Epithelial cell of esophagus (primary cell): ENCODE data around the gene IL13.

Source experiments
- DNase-seq: peaks from one replicate; pipeline ENCODE4 v3.0.0; 2010; ENCODE audit warnings: low read depth
- H3K4me3 ChIP-seq: 2 replicates; pipeline ENCODE4 v1.5.1; 2011; ENCODE audit warnings: mild to moderate bottlenecking, low read length, control low read depth
- TF ChIP-seq, protein P1 (sequence below): IDR thresholded peaks from 2 replicates; pipeline ENCODE4 v1.5.1; 2011; ENCODE audit warnings: low read depth, mild to moderate bottlenecking, low read length, control low read depth, inconsistent platforms; ENCODE audit not compliant: insufficient read depth; ENCODE audit errors: missing control alignments

IL13 gene

DNA sequence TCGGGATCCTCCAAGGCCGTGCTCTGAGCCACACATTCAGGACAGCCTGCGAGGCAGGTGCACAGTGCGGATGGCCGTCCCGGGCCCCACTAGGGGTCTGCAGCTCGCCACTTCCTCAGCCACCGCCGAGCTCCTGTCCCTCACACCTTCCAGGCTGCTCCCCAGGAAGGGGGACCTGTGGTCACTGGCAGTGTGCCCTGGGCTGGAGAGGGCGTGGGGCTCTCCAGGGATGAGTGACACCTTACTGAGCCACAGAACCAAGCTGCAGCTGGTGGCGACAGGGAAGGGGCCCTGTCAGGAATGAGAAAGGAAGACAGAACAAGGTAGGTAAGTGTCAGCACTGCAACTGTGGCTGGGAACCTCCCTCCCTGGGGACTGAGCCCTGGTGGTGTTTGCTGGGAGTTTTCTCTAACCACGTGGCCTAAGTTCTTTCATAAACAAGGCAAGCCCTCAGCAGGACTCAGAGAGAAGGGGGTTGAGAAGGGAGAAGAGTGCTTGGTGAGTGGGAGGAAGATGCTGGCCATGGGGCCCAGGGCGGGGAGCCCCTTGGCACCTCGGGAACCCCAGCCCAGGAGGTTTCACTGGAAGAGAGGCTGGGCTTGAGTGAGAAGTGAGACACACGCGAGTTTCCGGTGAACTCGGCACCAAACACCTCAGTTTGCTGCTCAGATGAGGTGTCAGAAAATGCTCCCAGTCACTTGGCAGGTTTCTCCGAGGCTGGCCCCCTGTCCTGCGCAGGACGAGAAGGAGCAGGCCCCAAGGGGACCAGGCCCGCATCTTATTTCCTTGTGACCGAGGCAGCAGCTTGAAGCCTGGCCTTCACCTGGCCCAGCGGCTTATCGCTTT is 5.2 kb downstream of the IL13 start:
- H3K4me3 ChIP-seq: no peak overlapping the region
- TF ChIP-seq, protein P1, sequence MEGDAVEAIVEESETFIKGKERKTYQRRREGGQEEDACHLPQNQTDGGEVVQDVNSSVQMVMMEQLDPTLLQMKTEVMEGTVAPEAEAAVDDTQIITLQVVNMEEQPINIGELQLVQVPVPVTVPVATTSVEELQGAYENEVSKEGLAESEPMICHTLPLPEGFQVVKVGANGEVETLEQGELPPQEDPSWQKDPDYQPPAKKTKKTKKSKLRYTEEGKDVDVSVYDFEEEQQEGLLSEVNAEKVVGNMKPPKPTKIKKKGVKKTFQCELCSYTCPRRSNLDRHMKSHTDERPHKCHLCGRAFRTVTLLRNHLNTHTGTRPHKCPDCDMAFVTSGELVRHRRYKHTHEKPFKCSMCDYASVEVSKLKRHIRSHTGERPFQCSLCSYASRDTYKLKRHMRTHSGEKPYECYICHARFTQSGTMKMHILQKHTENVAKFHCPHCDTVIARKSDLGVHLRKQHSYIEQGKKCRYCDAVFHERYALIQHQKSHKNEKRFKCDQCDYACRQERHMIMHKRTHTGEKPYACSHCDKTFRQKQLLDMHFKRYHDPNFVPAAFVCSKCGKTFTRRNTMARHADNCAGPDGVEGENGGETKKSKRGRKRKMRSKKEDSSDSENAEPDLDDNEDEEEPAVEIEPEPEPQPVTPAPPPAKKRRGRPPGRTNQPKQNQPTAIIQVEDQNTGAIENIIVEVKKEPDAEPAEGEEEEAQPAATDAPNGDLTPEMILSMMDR: no peak
- DNase-seq: no peak

DNA sequence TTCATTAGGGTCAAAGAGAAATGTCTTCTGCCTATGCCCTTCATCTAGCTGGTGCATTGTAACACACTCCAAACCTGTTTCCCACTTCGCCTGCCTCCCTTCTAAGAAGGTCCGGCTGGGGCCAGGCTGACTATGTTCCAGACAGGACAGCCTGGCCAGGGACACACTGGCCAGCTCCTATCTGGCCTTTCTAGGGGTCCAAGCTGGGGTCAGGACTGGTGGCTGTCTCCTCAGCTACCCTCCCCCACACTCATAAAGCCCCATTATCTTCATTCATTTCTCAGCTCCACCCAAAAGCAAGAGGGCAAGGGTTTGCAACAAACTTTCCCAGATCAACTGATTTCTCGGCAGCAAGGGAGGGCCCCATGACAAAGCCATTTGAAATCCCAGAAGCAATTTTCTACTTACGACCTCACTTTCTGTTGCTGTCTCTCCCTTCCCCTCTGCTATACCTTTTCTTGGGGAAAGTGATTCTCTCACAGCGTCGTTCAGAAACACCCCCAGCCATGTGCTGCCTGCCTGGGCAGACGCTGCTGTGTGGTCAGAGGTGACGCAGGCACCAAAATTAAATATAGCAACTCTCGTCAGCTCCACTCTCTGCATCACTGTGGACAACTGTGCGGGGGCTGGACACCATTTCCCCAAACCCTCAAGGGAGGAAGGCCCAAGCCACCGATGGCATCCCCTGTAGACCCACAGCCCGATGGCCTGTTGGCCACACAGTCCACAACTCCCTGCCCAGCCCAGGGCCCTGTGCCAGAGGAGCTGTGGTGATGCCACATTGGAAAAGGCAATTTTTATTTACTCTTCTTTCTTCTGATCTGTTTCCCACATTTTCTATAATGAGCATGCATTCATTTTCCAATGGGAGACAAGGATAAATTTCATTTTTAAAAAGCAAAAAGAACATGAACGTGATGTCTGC is 6.1 kb downstream of the IL13 start:
- H3K4me3 ChIP-seq: no peak overlapping the region
- TF ChIP-seq, protein P1: no peak
- DNase-seq: no peak

DNA sequence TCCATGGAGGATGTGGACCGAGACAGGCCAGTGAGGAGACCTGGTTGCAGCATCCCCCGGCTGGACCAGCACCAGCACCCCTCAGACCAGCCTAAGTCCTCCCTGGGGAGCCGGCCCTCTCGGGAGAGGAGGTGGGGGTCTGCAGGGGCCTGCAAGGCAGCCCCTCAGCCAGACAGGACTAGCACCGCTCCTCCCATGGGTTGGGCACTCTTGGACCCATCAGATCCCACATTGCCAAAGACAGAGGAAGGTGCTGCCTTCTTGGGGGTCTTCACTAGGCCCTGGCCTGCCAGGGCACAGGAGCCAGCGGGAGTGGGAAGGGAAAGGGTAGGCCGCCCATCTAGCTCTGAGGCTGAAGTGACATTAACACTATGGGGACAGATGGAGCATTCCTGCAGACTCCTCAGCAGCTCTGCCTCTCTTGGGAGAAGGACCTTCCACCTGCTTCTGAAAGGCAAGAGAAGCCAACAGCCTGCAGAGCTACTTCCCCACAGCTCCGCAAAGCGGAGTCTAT is 6.8 kb downstream of the IL13 start:
- DNase-seq: no peak
- no peak overlapping the region for H3K4me3 ChIP-seq
- TF ChIP-seq, protein P1: no peak

DNA sequence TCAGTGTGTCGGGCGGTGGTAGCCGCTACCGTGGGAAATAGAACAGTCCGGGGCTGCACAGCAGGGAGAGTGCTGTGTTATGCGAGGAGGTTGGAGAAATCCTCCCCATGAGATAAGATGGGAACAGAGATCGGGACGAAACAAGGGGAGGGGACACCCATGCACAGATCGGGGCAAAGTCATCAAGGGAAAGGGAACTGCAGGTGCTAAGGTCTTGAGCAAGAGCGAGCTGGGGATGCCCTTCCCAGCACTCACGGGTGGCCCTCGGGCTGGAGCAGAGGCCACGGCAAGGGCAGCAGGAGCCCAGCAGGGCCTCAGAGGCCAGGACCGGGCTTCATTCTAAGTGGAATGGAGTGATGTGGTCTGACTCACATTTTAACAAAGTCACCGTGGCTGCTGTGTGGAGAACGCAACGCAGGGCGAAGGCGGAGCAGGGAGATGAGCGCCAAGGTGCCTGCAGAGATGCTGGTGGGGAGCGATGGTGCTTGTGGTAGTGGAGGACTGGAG is 7.7 kb downstream of the IL13 start:
- no peak overlapping the region for H3K4me3 ChIP-seq
- DNase-seq: no peak
- TF ChIP-seq, protein P1: no peak

DNA sequence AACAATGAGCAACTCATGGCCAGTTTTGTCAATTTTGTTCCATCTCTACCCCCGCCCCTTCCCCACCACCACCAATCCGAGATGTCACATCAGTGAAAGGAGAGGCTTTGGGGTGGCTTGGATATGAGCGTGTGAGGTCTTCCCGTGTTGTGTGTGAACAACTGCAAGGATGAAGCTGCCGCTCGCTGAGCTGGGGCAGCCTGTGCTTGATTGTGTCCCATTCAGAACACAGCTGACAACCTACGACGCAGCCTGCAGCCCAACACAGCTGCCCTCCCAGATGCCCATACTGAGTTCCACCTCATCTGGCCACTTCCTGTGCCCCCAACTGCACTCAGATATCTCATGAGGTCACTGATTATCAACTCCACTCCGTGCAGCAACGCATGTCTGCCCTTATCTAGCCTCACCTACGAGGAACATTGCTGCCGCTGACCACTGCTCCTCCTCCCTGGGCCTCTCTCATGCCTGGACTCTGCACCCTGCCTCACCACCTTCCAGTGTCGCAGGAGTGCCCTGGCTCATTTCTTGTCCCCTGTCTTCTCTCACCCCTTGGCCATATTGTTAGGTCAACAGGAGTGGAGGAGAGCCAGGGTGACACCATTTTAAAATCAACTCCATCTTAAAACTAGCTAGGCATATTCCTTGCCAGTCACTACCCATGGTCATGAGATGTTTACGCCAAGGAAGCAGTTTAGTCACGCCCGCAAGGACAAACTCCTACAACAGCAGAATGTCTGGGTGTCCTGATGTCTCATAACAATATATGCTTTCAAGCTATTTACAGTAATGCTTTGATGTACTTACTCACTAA is 8.5 kb downstream of the IL13 start:
- TF ChIP-seq, protein P1: no peak
- no peak overlapping the region for H3K4me3 ChIP-seq
- no peak for DNase-seq

DNA sequence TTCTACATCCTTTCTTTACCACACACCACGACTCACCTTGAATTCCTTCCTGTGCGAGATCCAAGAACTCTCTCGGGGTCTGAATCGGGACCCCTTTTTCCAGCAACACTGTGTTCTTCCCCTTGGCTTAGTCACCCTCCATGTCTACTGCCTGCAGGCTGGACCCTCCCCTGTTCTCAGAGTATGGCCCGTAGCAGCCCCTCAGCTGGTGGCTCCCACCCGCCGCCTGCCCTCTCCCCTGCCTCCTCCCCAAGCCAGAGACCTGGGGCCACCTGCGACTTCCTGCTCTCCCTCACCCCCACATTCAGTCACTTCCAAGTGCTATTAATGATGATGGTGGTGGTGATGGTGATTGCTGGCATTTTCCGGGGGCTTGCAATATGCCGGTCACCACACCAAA is 9.3 kb downstream of the IL13 start:
- no peak for DNase-seq
- H3K4me3 ChIP-seq: no peak overlapping the region
- TF ChIP-seq, protein P1: no peak
